ENCODE measurements around the gene GAPDHS. TPM values are rescaled to one million over a fixed set of nuclear protein-coding genes. Genes with fewer than 3 reads are reported as not detected.

The GAPDHS gene
- total and polyA plus RNA-seq, 12 donors = not detected

GRCh38 chr19:35556025-35556590 lies 22.9 kb downstream of the GAPDHS start:
- no peaks in the 10 kb centered on the region for H3K9me3 ChIP-seq
- no peak for TF ChIP-seq CTCF (IDR thresholded peaks at IDR 0.05)
- no peak overlapping the region for H3K4me3 ChIP-seq
- no peak overlapping the region for H3K27ac ChIP-seq
- WGBS, 2 donors = 87 to 88% methylated on average over 9 of the region's 9 CpGs
- DNase-seq (no peak), ATAC-seq (no peak)
- H3K27me3 ChIP-seq = peaks cover 6 to 49% (median 46%) of the 10 kb centered on the region in 7 donors
- intact Hi-C loops (cut with DNase I) = loop anchor here in 1 of 10 donors (10.0 kb wide), 1 partner anchor 159 kb away; the partner anchor contains the start of gene KMT2B
- peaks cover 2 to 9% (median 7%) of the 10 kb centered on the region in 9 donors for H3K4me1 ChIP-seq
- H3K36me3 ChIP-seq = no peaks in the 10 kb centered on the region

GRCh38 chr19:35556846-35557538 lies 23.7 kb downstream of the GAPDHS start:
- peak overlapping the region in 1 of 10 donors; percentile 13 for H3K4me3 ChIP-seq
- H3K4me1 ChIP-seq = peaks cover 2 to 9% (median 7%) of the 10 kb centered on the region in 9 donors
- 82 to 83% methylated on average over 16 of the region's 16 CpGs for WGBS, 2 donors
- TF ChIP-seq CTCF (IDR thresholded peaks at IDR 0.05) = no peak
- ATAC-seq = peak in 1 of 8 donors; percentile 20
- H3K36me3 ChIP-seq = no peaks in the 10 kb centered on the region
- peaks cover 6 to 58% (median 50%) of the 10 kb centered on the region in 7 donors for H3K27me3 ChIP-seq
- no peak for DNase-seq
- H3K27ac ChIP-seq = no peak overlapping the region
- intact Hi-C loops (cut with DNase I) = loop anchor here in 1 of 10 donors (10.0 kb wide), 1 partner anchor 158 kb away; the partner anchor contains the start of gene KMT2B
- no peaks in the 10 kb centered on the region for H3K9me3 ChIP-seq

- Histone ChIP-seq H3K4me3 (peak overlapping the region in 8 of 10 donors; percentile 14 to 44 (median 38)), H3K9me3 (no peaks in the 10 kb centered on the region), H3K4me1 (peaks cover 2 to 9% (median 7%) of the 10 kb centered on the region in 9 donors), H3K27ac (no peak overlapping the region), H3K36me3 (no peaks in the 10 kb centered on the region), H3K27me3 (peaks cover 6 to 64% (median 57%) of the 10 kb centered on the region in 7 donors)
- DNase-seq (peak; percentile 35 to 60), ATAC-seq (peak; percentile 53 to 75 (median 68))
- TF ChIP-seq CTCF (IDR thresholded peaks at IDR 0.05) = no peak
- intact Hi-C loops (cut with DNase I) = loop anchor here in 1 of 10 donors (10.0 kb wide), 1 partner anchor 157 kb away; the partner anchor contains the start of gene KMT2B
- 2 to 5% methylated on average over 57 to 60 of the region's 60 CpGs for WGBS, 2 donors
Measured at GRCh38 chr19:35557539-35558399, 24.5 kb downstream of the GAPDHS start.
